Measurements from ENCODE around the gene PWWP3B.
"Not testable (repeated sequence)": the region's sequence is repeated elsewhere in the genome, so short reads cannot be mapped to it uniquely, and the experiment has no call there.

The PWWP3B gene

DNA sequence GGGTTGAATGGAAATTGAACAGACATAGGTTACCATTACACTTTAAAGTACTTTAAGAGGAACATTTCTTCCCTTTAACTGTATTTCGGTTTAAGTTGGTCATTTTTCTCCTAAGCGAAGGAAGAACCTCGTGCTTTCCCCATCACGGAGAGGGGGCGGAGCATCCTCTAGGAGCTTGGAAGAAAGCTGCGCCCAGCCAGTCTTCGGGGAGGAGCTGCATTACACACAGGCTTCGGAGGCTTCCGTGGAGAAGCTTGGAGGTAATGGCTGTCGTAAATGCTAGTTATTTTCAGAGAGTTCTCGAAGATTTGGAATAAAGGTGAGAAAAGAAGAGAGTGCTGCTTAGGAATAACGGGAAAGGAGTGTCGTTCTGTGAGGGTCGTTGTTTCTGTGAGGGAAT lies at the start of gene PWWP3B:
TSS of gene PWWP3B (plus strand) at position 199 of the 400 bp plus-strand sequence. CDS start 37,128 bp downstream, outside the sequence.
- DNase-seq, result no peak

DNA sequence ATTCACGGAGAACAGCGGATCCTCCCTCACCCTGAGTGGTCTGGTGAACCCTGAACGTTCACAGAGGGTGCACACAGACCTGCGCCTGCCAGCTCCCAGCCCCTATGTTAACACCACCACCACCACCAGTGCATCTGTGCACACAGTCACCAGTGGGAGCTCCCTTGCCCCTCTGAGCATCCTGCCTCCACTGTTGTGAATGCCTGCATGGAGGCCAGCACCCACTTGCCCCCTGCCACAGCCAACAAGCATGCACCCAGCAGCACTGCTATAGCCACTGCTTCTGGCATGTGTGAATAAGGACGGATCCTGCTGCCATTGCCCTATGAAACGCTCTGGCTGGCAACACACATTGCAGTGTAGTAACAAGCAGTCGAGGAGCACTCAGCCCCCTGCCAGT lies 29.1 kb upstream of the PWWP3B start:
- no peak for DNase-seq

DNA sequence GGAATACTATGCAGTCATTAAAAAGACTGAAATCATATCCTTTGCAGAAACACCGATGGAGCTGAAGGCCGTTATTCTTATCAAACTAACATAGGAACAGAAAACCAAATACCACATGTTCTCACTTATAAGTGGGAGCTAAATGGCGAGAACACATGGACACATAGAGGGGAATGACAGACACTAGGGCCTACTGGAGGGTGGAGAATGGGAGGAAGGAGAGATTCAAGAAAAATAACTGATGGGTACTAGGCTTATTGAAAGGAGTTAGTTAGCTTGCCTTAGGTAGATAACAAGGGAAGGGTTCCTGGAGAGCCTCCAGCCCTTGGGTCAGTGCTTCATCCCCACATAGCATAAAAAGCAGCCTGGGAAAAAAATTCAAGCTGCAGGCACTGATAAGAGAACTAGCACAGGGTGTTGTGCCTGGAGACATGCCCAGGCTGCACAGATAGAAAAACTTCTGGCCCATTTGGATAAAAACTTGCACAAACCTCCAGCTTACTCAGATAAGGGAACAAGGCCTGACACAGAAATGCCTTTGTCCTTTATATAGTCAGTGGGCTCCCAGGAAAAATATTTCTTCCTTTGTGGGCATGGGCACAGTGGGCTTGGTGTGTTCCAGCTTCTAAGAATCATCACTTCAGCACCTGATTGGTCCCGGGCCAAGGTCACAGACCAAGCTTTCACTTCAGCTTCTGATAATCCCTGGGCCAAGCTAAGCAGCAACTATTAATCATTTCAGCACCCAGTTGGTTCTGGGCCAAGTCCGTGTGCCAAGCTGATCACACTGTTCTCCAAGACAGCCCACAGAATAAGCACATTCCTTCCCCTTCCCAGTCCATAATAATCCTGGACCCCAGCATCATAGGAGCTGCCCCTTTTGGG lies 23.1 kb upstream of the PWWP3B start:
- no peak for DNase-seq

DNA sequence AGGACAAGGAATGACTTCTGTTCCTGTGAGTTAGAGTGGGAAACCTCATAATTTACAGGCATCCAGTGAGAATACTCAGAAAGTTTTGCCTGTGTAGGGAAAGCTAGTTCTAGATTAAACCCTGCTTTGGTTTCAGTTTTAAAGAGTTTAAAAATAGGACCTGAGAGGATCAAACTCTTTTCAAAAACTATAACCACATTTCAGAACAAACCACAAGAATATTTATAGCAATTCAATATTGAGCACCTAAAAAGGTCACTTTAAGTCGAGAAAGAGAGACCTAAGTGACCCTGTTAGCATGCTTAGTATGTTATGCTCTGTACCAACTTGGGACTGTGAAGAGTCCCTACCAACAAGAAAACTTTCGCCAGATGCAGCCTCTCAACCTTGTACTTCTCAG lies 17.4 kb upstream of the PWWP3B start:
- DNase-seq, result no peak

DNA sequence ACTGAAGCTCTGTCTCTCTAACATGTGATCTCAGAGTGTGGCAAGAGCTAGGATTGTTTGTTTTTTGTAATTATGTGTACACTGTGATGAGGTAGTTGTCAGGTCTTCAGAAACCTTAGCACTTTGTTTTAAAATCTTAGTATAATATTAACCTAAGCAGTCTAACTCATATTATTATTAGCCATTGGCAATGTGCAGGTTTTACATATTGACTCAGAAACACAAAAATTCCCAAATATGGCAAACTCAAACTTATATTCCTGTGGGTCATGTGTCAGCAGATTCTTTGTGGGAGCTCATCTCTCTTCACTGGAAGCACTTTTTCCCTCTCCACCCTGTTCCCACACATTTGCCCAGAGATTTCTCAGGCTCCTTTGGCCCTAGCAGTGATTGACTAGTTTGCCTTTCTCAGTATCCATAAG lies 8.2 kb upstream of the PWWP3B start:
- no peak for DNase-seq

DNA sequence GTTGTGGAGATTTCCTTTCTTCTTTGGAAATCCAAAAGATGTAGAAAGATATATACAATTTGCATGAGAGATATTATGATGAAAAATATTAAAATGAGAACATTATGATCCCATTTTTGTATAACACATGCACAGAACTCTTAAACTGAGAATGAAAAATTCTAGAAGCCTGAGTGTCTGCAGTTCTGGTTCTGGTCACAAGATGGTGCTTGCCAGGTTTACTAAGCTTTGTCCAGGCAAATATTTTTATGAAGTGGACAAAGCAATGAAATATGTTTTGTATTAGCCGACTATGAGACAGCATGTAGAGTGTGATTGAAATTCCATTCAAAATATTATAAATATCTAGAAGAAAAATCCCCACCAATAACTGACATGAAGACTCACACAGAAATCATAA lies 2.2 kb downstream of the PWWP3B start:
- no peak for DNase-seq

DNA sequence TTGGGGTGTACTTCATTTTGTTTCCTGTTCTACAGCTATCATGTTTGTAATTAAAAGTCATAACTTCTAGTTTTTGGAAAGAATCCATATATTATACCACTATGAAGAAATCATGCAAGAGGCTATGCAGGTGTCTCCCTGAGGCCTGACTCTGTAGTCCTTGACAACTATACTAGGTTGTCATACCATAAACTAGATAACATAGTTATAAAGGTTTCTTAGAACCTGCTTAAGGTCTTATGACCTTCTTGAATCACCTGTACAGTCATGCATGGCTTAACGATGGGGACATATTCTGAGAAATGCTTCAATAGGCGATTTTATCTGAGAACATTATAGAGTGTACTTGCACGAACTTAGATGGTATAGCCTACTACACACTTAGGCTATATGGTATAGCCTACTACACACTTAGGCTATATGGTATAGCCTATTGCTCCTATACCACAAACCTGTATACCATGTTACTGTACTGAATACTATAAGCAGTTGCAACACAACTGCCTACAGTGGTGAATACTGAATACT lies 3.3 kb downstream of the PWWP3B start:
- DNase-seq, result no peak

DNA sequence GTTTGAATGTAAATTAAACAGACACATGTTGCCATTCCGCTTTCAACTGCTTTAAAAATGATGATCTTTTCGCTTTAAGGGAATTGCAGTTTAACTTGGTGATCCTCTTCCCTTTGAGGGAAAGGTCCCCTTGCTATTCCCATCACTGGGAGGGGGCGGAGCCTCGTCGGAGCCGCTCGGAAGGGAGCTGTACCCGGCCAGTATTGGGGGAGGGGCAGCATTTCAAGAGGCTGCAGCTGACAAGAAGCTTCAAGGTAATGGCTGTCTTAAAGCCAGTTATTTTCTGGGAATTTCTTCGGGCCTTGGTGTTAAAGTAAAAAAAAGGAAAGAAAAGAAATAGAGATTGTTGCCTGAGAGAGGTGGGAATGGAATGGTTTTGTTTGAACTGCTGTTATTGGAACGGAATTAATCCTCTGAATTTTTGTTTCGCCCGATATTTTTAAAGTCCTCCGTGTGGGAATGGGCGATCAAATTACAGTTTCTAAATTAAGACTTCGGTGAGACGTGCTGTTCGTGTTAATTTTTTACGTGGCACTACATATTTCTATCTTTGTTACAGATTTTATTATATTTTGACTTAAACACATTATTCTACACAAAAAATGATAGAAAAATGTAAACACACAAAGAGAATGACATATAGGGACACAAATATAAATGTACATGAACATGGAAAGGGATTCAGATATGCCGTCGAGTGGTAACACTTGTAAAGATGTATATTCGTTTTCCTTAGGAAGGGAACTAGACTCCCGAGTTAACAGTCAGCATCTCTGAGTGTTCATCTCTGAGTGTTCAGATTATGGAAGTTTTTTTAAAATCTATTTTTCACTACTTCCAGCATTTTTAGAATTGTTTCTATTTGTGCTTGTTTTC lies 9.2 kb downstream of the PWWP3B start:
- no peak for DNase-seq

DNA sequence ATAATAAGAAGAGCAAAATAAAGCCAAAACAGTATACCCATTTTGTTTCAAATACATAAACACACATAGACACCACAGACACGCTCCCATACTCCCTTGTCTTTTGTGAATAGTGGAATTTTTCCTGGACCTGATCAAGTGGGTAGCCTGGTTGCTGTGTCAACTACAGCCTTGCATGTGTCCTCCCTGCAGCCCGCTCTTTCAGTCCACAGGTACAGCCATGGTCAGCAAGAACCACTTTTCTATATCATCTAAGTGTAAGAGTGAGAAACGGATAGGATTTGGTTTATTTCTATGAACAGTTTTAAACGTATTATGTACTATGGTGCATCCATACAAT lies 9.8 kb downstream of the PWWP3B start:
- DNase-seq, result no peak

DNA sequence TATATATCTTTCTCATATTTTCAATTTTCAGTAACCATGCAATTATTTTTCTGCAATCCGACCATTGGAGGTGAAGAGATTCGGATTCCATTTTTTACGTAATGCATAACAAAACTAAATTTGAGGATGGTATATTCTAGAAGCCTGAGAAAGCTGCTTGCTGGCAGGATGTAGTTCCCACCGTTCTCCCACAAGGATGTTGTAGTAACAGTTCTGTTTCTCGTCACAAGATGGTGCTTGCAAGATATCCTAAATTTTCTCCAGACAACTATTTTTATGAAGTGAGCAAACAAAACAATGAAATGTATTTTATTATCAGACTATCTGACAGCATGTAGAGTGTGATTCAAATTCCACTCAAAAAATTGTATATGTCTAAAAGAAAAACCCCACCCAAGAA lies 10.7 kb downstream of the PWWP3B start:
- no peak for DNase-seq

DNA sequence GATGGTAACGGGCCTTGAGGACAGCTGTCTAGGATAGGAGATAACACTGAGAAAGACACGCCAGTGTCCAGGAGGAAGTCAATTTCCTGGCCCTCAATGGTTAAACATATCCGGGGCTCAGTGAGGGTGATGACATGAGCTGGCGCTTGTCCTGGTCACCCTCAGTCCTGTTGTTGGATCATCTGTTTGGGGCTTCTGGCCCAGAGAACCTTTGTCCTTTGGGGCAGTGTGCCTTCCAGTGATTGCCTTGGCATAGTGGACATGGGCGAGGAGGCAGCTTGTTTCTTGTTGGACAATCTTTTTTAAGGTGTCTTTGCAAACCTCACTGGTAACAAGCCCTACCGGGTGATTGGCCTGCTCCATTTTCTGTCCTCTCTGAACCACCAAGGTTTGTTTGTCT lies 15.6 kb downstream of the PWWP3B start:
- not testable (repeated sequence) for DNase-seq

DNA sequence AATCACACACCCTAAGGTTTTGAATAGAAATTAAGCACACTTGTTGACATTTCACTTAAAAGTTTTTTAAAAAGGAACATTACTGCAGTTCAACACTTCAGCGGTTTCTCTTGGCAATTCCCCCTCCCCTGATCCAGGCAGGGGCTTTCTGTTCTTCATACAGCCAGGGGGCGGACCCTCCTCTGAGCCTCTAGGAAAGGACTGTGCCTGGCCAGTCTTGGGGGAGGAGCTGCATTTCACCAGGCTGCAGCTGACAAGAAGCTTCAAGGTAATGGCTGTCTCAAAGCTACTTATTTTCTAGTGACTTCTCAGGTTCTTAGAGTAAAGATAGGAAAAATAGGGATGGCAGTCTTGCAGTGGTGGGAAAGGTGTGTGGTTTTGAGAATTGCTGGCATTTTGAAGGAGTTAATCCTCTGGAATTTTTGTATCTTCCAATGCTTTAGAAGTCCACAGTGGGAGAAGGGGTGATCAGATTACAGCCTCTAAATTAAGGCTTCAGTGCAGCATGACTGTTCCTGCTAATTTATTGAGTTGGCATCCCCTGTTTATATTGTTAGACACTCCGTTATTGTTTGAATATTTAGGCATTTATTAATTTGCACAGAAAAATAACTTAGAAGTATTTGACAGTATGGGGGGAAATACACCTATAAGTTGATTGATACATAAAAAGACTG lies 33.5 kb downstream of the PWWP3B start:
- no peak for DNase-seq

DNA sequence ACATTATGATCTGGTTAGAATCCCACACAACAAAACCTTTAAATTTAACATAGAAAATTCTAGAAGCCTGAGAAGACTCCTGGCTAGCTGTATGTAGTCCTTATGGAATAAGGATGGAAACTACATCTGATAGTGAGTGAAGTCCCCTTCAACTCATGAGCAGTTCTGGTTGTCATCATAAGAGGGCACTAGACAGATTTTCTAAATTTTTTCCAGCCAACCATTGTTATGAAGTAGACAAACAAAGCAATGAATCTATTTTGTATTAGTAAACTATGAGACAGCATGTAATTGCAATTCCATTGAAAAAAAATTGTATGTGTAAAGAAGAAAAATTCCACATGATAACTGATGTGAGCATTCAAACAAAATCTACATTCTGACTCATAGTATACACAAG lies 35.2 kb downstream of the PWWP3B start:
- DNase-seq, result no peak

DNA sequence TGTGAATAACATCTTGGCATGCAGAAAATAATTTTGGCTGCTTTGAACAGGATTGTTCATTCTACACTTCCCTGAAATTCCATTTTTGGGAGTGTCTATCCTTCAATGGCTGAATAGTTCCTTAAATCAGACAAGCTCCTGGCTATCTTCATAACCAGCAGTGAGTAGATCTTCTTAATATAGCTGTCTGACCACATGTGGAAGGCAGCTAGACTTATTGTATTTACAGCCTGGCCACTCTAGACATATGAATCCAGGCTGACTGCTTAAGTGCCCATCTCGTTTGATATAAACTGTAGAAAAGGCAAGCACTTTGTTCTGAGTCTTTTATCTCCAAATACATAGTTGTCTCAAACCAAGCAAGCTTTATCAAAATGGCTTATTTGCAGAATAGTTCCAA lies 40.0 kb downstream of the PWWP3B start:
- DNase-seq, result no peak
